ENCODE measurements around the gene ATAT1. TPM values are rescaled to one million over a fixed set of nuclear protein-coding genes. Genes with fewer than 3 reads are reported as not detected.
A peak's percentile ranks its signal among the peaks of the same experiment; 100 is the strongest.

Gene ATAT1
- total and polyA plus RNA-seq, 2 of the 13 experiments (the other 11 are each of a cell fraction or from before 2014, with no cell fraction given) = 9.2 to 23.6 TPM

GRCh38 chr6:30615219-30615957, 11.3 kb upstream of the ATAT1 start (continued):
- TF ChIP-seq ZNF704 (CRISPR knock-in tag; IDR thresholded peaks at IDR 0.05; ENCODE audit: borderline replicate concordance) (0 out of 2 replicates have a peak, but pooled peaks have one; percentile 15), ZNF225 (CRISPR knock-in tag; IDR thresholded peaks at IDR 0.05) (no peak), MXI1 (IDR thresholded peaks at IDR 0.05; ENCODE audit: borderline replicate concordance, low read depth, low read length) (no peak), RBFOX2 (IDR thresholded peaks at IDR 0.05; ENCODE audit: low read depth, low read length) (peak; percentile 96), KAT7 (CRISPR knock-in tag; IDR thresholded peaks at IDR 0.05; ENCODE audit: borderline replicate concordance) (peak; percentile 95; the same call in 1 of the 2 replicates), TSC22D2 (CRISPR knock-in tag; IDR thresholded peaks at IDR 0.05; ENCODE audit: borderline replicate concordance) (no peak), ZFY (CRISPR knock-in tag; IDR thresholded peaks at IDR 0.05) (peak; percentile 12; the same call in 1 of the 2 replicates), AKAP8 (CRISPR knock-in tag; IDR thresholded peaks at IDR 0.05) (peak; percentile 46; the same call in 1 of the 2 replicates), ZBTB46 (CRISPR knock-in tag; IDR thresholded peaks at IDR 0.05; ENCODE audit: borderline replicate concordance) (0 out of 2 replicates have a peak, but pooled peaks have one; percentile 31), KAT8 (CRISPR knock-in tag; IDR thresholded peaks at IDR 0.05) (peak; percentile 64), GPBP1L1 (CRISPR knock-in tag; IDR thresholded peaks at IDR 0.05) (no peak), IKZF5 (CRISPR knock-in tag; IDR thresholded peaks at IDR 0.05) (0 out of 2 replicates have a peak, but pooled peaks have one; percentile 39), ZBTB42 (CRISPR knock-in tag; IDR thresholded peaks at IDR 0.05) (no peak), POLR2G (IDR thresholded peaks at IDR 0.05; ENCODE audit: low read depth, low read length) (peak; percentile 83), MIXL1 (CRISPR knock-in tag; IDR thresholded peaks at IDR 0.05) (no peak), CREM (IDR thresholded peaks at IDR 0.05) (0 out of 2 replicates have a peak, but pooled peaks have one; percentile 16), CREM (CRISPR knock-in tag; IDR thresholded peaks at IDR 0.05) (no peak), POLR2A (IDR thresholded peaks at IDR 0.05; ENCODE audit: insufficient read depth in 1 of 2, low read depth in 2 of 2, low read length in 2 of 2) (peak in 1 of 2 experiments; percentile 89; a peak in 2 of 4 replicates), NPAS2 (CRISPR knock-in tag; IDR thresholded peaks at IDR 0.05; ENCODE audit: borderline replicate concordance) (no peak), REPIN1 (CRISPR knock-in tag; IDR thresholded peaks at IDR 0.05; ENCODE audit: borderline replicate concordance, low read depth) (no peak; the same call in 1 of the 2 replicates), THAP11 (CRISPR knock-in tag; IDR thresholded peaks at IDR 0.05) (peak; percentile 33), GABPB1 (CRISPR knock-in tag; IDR thresholded peaks at IDR 0.05) (0 out of 2 replicates have a peak, but pooled peaks have one; percentile 3), SKIL (CRISPR knock-in tag; IDR thresholded peaks at IDR 0.05; ENCODE audit: borderline replicate concordance) (no peak)
